GM12878 (cell line): Measurements from ENCODE around the gene NPC2. TPM values are rescaled to one million over a fixed set of nuclear protein-coding genes. Genes with fewer than 3 reads are reported as not detected.

Experiments
- ATAC-seq: fragments of 200-7000 bp; cut with Tn5 transposase; 3 replicates; pipeline ENCODE4 v1.9.1; 2020; ENCODE audit warnings: mild to moderate bottlenecking, moderate library complexity
- BruUV-seq: library from RNA; stranded (reverse); fragments of 400-500 nt; replicated peaks from 2 replicates; lab custom pipeline; 2021; lab: Mats Ljungman, UMichigan
- CTCF ChIA-PET: fragments of 300-600 bp; sonication (Branson Sonifier 250); formaldehyde crosslinking; extraction: SDS; loops from one replicate; lab custom pipeline; 2021; ENCODE audit warnings: inconsistent platforms; lab: Yijun Ruan, JAX
- POLR2A ChIA-PET: fragments of 350-600 bp; formaldehyde crosslinking; extraction: SDS; loops from one replicate; lab custom pipeline; 2021; ENCODE audit warnings: inconsistent platforms; lab: Charles Lee
- RAD21 ChIA-PET: fragments of 300-600 bp; sonication (Branson Sonifier 250); formaldehyde crosslinking; loops from one replicate; lab custom pipeline; 2023; ENCODE audit warnings: antibody characterized with exemption; ENCODE audit not compliant: unreplicated experiment; lab: Charles Lee
- SMC1A ChIA-PET: fragments of 300-600 bp; sonication (Branson Sonifier 250); formaldehyde crosslinking; loops from one replicate; lab custom pipeline; 2023; ENCODE audit not compliant: unreplicated experiment, uncharacterized antibody; lab: Charles Lee
- DNase-seq: peaks from one replicate; pipeline ENCODE4 v3.0.0-alpha.2; 2011; ENCODE audit warnings: low read depth, low spot score
- FAIRE-seq: peaks from 3 replicates; lab custom pipeline; 2011; peaks lifted over from hg19 to GRCh38; lab: Jason Lieb, UNC
- H2AFZ ChIP-seq: 2 replicates; pipeline ENCODE4 v1.6.0; 2011; ENCODE audit warnings: low read depth, low read length, control low read depth; ENCODE audit not compliant: control insufficient read depth
- H3K27ac ChIP-seq: 2 replicates; pipeline ENCODE4 v1.5.1; 2011; ENCODE audit warnings: control low read depth; ENCODE audit not compliant: control insufficient read depth, insufficient read depth
- H3K27me3 ChIP-seq, 2 experiments: replicated peaks in 1 of 2; 2 replicates each; pipeline versions ENCODE4 v1.6.0 to v1.6.1; 2011; ENCODE audit warnings: low read length in 1 of 2; ENCODE audit not compliant: control insufficient read depth in 2 of 2, insufficient read depth in 2 of 2
- H3K36me3 ChIP-seq, 2 experiments: 2 replicates each; pipeline ENCODE4 v1.5.1; 2011; ENCODE audit warnings: low read length in 1 of 2; ENCODE audit not compliant: control insufficient read depth in 2 of 2, insufficient read depth in 2 of 2
- H3K4me1 ChIP-seq: 2 replicates; pipeline ENCODE4 v1.6.1; 2011; ENCODE audit warnings: mild to moderate bottlenecking, low read length, moderate library complexity, mixed read lengths; ENCODE audit not compliant: control insufficient read depth, insufficient read depth
- H3K4me2 ChIP-seq: 2 replicates; pipeline ENCODE4 v1.6.0; 2011; ENCODE audit warnings: control low read depth; ENCODE audit not compliant: control insufficient read depth, insufficient read depth
- H3K4me3 ChIP-seq: fragments of 200-600 bp; sonication (generic); 2 replicates; pipeline ENCODE4 v1.5.1; 2016
- H3K79me2 ChIP-seq: 2 replicates; pipeline ENCODE4 v1.6.0; 2011; ENCODE audit warnings: low read length; ENCODE audit not compliant: control insufficient read depth, insufficient read depth
- H3K9ac ChIP-seq: 2 replicates; pipeline ENCODE4 v1.8.0; 2011; ENCODE audit warnings: low read length, control low read depth, mixed read lengths; ENCODE audit not compliant: control insufficient read depth, insufficient read depth
- H3K9me3 ChIP-seq: replicated peaks from 3 replicates; pipeline ENCODE4 v1.5.1; 2011; ENCODE audit warnings: mild to moderate bottlenecking, low read length; ENCODE audit not compliant: control insufficient read depth, insufficient read depth
- H4K20me1 ChIP-seq: 2 replicates; pipeline ENCODE4 v1.6.0; 2011; ENCODE audit not compliant: control insufficient read depth, insufficient read depth
- POLR2A ChIP-seq: IDR thresholded peaks from 2 replicates; pipeline ENCODE4 v1.6.1; 2011; ENCODE audit warnings: low read depth, mild to moderate bottlenecking, low read length
- POLR2AphosphoS5 ChIP-seq: IDR thresholded peaks from 2 replicates; pipeline ENCODE4 v1.6.1; 2011; ENCODE audit warnings: mild to moderate bottlenecking, low read length, inconsistent platforms
- RFX5 ChIP-seq: IDR thresholded peaks from 2 replicates; pipeline ENCODE4 v1.6.1; 2011; ENCODE audit warnings: low read depth, low read length, improper control_type of control experiment
- STAT1 ChIP-seq: fragments of 450-650 bp; conservative IDR thresholded peaks from 2 replicates; pipeline ENCODE4 v1.6.1; 2014; ENCODE audit warnings: antibody characterized with exemption, mild to moderate bottlenecking
- WGBS: methylation state at CpG from one replicate; pipeline ENCODE4 v1.1.6; 2016; ENCODE audit warnings: low lambda C conversion rate; ENCODE audit not compliant: insufficient replicate concordance, insufficient coverage; ENCODE audit errors: missing lambda C conversion rate; 5-methylcytosine and 5-hydroxymethylcytosine counted together
- in situ Hi-C: fragments of 300-500 bp; cut with MboI; formaldehyde crosslinking; loops from 9 replicates; pipeline ENCODE4 v1.14.3; 2018; ENCODE audit warnings: mixed read lengths
- intact Hi-C: fragments of 100-400 bp; cut with micrococcal nuclease; formaldehyde crosslinking; loops from one replicate; pipeline ENCODE4 v1.14.2; 2022; ENCODE audit not compliant: unreplicated experiment
- polyA plus RNA-seq, 11 experiments: library from polyadenylated mRNA; depleted of rRNA in 4 of 11; unstranded in 6 of 11; stranded (reverse) in 5 of 11; fragments of >200 nt; fragmentation: Nextera tagmentation in 4 of 11; fragmentation: Illumina TruSeq in 1 of 11; extraction: Ambion mirVana in 4 of 11; extraction: Trizol in 1 of 11; gene quantifications; 1 replicate in 1 of 11; 2 replicates in 10 of 11; pipeline versions ENCODE4 v1.2.1 to v1.2.3, GENCODE V29; 2011 to 2016; ENCODE audit warnings: inconsistent platforms in 2 of 11, missing spikeins in 2 of 11, low read depth in 1 of 11
- total RNA-seq, 4 experiments: library from RNA; depleted of rRNA in 3 of 4; stranded (reverse); fragments of >200 nt in 3 of 4; fragmentation: Illumina TruSeq in 1 of 4; extraction: Trizol in 1 of 4; gene quantifications; 2 replicates each; pipeline versions ENCODE4 v1.2.1 to v1.2.3, GENCODE V29; 2013 to 2021
- TF ChIP-seq, protein P1 (sequence below): fragments of 450-650 bp; IDR thresholded peaks from 2 replicates; pipeline ENCODE4 v1.6.1; 2016; ENCODE audit warnings: mild to moderate bottlenecking, moderate library complexity, borderline replicate concordance
- TF ChIP-seq, protein P2 (sequence below): fragments of 450-650 bp; IDR thresholded peaks from 2 replicates; pipeline ENCODE4 v1.6.1; 2017; ENCODE audit warnings: mild to moderate bottlenecking, low read depth, inconsistent platforms; ENCODE audit not compliant: poor library complexity, severe bottlenecking
- TF ChIP-seq, protein P3 (sequence below): IDR thresholded peaks from 2 replicates; pipeline ENCODE4 v1.6.1; 2012; ENCODE audit warnings: mild to moderate bottlenecking, low read depth, low read length

Gene NPC2
- total and polyA plus RNA-seq, 10 of the 15 experiments (the other 5 are each of a cell fraction or from before 2014, with no cell fraction given) = 29.5 to 109 (median 59.1) TPM

DNA sequence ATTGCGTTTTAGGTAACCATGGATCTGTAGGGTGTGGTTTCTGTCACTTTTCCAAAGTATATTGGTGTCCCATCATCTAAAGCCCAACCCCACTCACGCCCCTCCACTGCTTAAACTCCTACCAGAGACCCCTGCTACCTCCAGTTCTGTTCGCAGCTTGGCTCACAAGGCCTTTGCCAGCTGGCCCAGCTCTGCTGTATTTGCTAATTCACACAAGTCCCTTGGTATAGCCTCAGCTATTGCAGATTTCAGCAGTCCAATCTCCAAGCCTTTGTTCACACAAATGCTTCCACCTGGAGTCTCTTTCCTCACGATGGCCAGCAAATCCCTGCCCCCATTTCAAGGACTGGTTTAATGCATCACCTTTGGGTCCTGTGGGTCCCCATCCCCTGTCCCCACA is 24.6 kb upstream of the NPC2 start:
- WGBS = 24% methylated on average over 4 of the region's 4 CpGs
- TF ChIP-seq RFX5 (no peak), STAT1 (no peak), POLR2AphosphoS5 (no peak), POLR2A (no peak)
- TF ChIP-seq, protein P1, sequence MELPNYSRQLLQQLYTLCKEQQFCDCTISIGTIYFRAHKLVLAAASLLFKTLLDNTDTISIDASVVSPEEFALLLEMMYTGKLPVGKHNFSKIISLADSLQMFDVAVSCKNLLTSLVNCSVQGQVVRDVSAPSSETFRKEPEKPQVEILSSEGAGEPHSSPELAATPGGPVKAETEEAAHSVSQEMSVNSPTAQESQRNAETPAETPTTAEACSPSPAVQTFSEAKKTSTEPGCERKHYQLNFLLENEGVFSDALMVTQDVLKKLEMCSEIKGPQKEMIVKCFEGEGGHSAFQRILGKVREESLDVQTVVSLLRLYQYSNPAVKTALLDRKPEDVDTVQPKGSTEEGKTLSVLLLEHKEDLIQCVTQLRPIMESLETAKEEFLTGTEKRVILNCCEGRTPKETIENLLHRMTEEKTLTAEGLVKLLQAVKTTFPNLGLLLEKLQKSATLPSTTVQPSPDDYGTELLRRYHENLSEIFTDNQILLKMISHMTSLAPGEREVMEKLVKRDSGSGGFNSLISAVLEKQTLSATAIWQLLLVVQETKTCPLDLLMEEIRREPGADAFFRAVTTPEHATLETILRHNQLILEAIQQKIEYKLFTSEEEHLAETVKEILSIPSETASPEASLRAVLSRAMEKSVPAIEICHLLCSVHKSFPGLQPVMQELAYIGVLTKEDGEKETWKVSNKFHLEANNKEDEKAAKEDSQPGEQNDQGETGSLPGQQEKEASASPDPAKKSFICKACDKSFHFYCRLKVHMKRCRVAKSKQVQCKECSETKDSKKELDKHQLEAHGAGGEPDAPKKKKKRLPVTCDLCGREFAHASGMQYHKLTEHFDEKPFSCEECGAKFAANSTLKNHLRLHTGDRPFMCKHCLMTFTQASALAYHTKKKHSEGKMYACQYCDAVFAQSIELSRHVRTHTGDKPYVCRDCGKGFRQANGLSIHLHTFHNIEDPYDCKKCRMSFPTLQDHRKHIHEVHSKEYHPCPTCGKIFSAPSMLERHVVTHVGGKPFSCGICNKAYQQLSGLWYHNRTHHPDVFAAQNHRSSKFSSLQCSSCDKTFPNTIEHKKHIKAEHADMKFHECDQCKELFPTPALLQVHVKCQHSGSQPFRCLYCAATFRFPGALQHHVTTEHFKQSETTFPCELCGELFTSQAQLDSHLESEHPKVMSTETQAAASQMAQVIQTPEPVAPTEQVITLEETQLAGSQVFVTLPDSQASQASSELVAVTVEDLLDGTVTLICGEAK = no peak
- TF ChIP-seq, protein P2, sequence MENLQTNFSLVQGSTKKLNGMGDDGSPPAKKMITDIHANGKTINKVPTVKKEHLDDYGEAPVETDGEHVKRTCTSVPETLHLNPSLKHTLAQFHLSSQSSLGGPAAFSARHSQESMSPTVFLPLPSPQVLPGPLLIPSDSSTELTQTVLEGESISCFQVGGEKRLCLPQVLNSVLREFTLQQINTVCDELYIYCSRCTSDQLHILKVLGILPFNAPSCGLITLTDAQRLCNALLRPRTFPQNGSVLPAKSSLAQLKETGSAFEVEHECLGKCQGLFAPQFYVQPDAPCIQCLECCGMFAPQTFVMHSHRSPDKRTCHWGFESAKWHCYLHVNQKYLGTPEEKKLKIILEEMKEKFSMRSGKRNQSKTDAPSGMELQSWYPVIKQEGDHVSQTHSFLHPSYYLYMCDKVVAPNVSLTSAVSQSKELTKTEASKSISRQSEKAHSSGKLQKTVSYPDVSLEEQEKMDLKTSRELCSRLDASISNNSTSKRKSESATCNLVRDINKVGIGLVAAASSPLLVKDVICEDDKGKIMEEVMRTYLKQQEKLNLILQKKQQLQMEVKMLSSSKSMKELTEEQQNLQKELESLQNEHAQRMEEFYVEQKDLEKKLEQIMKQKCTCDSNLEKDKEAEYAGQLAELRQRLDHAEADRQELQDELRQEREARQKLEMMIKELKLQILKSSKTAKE = no peak
- TF ChIP-seq, protein P3, sequence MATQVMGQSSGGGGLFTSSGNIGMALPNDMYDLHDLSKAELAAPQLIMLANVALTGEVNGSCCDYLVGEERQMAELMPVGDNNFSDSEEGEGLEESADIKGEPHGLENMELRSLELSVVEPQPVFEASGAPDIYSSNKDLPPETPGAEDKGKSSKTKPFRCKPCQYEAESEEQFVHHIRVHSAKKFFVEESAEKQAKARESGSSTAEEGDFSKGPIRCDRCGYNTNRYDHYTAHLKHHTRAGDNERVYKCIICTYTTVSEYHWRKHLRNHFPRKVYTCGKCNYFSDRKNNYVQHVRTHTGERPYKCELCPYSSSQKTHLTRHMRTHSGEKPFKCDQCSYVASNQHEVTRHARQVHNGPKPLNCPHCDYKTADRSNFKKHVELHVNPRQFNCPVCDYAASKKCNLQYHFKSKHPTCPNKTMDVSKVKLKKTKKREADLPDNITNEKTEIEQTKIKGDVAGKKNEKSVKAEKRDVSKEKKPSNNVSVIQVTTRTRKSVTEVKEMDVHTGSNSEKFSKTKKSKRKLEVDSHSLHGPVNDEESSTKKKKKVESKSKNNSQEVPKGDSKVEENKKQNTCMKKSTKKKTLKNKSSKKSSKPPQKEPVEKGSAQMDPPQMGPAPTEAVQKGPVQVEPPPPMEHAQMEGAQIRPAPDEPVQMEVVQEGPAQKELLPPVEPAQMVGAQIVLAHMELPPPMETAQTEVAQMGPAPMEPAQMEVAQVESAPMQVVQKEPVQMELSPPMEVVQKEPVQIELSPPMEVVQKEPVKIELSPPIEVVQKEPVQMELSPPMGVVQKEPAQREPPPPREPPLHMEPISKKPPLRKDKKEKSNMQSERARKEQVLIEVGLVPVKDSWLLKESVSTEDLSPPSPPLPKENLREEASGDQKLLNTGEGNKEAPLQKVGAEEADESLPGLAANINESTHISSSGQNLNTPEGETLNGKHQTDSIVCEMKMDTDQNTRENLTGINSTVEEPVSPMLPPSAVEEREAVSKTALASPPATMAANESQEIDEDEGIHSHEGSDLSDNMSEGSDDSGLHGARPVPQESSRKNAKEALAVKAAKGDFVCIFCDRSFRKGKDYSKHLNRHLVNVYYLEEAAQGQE = no peak
- FAIRE-seq (no peak), DNase-seq (no peak), ATAC-seq (no peak)
- Histone ChIP-seq H3K9ac (no peak overlapping the region), H3K79me2 (no peaks in the 10 kb centered on the region), H3K4me3 (no peak overlapping the region), H3K27ac (no peak overlapping the region), H3K4me2 (no peak overlapping the region), H3K36me3 (no peaks in the 10 kb centered on the region), H2AFZ (no peak overlapping the region), H3K4me1 (peaks cover 13% of the 10 kb centered on the region), H3K27me3 (no peaks in the 10 kb centered on the region; a peak in 2 of 4 replicates), H3K9me3 (no peaks in the 10 kb centered on the region), H4K20me1 (no peaks in the 10 kb centered on the region)
- BruUV-seq = no TSS peak
- RAD21 ChIA-PET = no interaction called here
- SMC1A ChIA-PET = interaction anchor here (0.6 kb wide), 1 partner anchor 109 kb away, joined by 4 read pairs; no protein-coding TSS in a partner anchor
- intact Hi-C loops = no loop called here
- in situ Hi-C loops = no loop called here
- CTCF ChIA-PET = no interaction called here
- POLR2A ChIA-PET = no interaction called here
